ENCODE measurements around the gene MAGI1.

DNA sequence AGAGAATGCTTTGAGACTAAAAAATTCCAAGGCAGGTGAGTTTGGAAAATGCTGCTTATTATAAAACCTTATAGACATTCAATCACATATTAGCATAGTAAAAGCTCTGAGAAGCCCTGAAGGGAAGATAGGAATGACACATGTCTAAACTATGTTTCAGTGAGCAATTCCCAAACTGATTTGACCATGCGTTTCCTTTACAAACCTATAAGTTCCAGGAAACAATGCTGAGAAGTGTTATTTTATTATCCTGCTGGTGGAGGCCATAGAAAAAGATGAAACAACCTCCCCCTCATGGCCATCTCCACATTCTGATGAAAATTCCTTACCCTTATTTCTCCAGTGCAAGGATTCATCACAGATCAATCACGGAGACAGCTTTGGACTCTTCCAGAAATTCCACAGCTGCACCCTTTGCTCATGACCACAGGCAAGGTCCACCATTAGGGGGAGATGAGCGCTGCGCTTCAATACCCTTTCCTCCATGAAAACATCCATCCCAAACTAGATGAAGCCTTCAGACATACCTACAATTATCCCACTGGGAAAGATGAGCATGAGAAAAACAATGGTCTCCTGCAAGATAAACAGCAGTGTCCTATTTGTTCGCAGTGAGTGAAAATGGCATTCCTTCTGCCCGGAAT, 372.1 kb downstream of the MAGI1 start:
- TF ChIP-seq, protein P1, sequence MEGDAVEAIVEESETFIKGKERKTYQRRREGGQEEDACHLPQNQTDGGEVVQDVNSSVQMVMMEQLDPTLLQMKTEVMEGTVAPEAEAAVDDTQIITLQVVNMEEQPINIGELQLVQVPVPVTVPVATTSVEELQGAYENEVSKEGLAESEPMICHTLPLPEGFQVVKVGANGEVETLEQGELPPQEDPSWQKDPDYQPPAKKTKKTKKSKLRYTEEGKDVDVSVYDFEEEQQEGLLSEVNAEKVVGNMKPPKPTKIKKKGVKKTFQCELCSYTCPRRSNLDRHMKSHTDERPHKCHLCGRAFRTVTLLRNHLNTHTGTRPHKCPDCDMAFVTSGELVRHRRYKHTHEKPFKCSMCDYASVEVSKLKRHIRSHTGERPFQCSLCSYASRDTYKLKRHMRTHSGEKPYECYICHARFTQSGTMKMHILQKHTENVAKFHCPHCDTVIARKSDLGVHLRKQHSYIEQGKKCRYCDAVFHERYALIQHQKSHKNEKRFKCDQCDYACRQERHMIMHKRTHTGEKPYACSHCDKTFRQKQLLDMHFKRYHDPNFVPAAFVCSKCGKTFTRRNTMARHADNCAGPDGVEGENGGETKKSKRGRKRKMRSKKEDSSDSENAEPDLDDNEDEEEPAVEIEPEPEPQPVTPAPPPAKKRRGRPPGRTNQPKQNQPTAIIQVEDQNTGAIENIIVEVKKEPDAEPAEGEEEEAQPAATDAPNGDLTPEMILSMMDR (IDR thresholded peaks at IDR 0.05), result peak; percentile 18; the same call in 1 of the 2 replicates
- no peak for TF ChIP-seq JUND (IDR thresholded peaks at IDR 0.05)
- no peak for TF ChIP-seq POLR2AphosphoS5 (IDR thresholded peaks at IDR 0.05; ENCODE audit: low read depth, low read length)
- TF ChIP-seq, protein P2, sequence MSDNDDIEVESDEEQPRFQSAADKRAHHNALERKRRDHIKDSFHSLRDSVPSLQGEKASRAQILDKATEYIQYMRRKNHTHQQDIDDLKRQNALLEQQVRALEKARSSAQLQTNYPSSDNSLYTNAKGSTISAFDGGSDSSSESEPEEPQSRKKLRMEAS (IDR thresholded peaks at IDR 0.05; ENCODE audit: low read depth), result no peak
- no peak for TF ChIP-seq SMC3 (IDR thresholded peaks at IDR 0.05; ENCODE audit: low read depth, low read length)
- no peak for TF ChIP-seq EP300 (IDR thresholded peaks at IDR 0.05; ENCODE audit: borderline replicate concordance in 1 of 2, low read depth in 1 of 2, low read length in 1 of 2)
- TF ChIP-seq GATA2 (CRISPR knock-in tag; IDR thresholded peaks at IDR 0.05), result no peak
- TF ChIP-seq, protein P3, sequence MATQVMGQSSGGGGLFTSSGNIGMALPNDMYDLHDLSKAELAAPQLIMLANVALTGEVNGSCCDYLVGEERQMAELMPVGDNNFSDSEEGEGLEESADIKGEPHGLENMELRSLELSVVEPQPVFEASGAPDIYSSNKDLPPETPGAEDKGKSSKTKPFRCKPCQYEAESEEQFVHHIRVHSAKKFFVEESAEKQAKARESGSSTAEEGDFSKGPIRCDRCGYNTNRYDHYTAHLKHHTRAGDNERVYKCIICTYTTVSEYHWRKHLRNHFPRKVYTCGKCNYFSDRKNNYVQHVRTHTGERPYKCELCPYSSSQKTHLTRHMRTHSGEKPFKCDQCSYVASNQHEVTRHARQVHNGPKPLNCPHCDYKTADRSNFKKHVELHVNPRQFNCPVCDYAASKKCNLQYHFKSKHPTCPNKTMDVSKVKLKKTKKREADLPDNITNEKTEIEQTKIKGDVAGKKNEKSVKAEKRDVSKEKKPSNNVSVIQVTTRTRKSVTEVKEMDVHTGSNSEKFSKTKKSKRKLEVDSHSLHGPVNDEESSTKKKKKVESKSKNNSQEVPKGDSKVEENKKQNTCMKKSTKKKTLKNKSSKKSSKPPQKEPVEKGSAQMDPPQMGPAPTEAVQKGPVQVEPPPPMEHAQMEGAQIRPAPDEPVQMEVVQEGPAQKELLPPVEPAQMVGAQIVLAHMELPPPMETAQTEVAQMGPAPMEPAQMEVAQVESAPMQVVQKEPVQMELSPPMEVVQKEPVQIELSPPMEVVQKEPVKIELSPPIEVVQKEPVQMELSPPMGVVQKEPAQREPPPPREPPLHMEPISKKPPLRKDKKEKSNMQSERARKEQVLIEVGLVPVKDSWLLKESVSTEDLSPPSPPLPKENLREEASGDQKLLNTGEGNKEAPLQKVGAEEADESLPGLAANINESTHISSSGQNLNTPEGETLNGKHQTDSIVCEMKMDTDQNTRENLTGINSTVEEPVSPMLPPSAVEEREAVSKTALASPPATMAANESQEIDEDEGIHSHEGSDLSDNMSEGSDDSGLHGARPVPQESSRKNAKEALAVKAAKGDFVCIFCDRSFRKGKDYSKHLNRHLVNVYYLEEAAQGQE (IDR thresholded peaks at IDR 0.05; ENCODE audit: low read depth, low read length), result no peak

All from SK-N-SH (cell line).